Neural crest cell (in vitro differentiated cells): ENCODE results near the gene AHSP. TPM values are rescaled to one million over a fixed set of nuclear protein-coding genes. Genes with fewer than 3 reads are reported as not detected.

ENCODE experiments used
- DNase-seq: peaks from one replicate; pipeline ENCODE4 v3.0.0; 2021; ENCODE audit warnings: low read depth, mixed read lengths, low spot score
- H3K27ac Mint-ChIP-seq: one replicate; pipeline ENCODE4 v1.8.0; 2021; ENCODE audit warnings: mild to moderate bottlenecking, mixed read lengths; ENCODE audit not compliant: unreplicated experiment
- H3K27me3 Mint-ChIP-seq: 2 replicates; pipeline ENCODE4 v1.8.0; 2021; ENCODE audit warnings: low read depth, mild to moderate bottlenecking, mixed read lengths
- H3K36me3 Mint-ChIP-seq: 2 replicates; pipeline ENCODE4 v1.8.0; 2021; ENCODE audit warnings: low read depth, mild to moderate bottlenecking, mixed read lengths
- H3K4me1 Mint-ChIP-seq: 2 replicates; pipeline ENCODE4 v1.8.0; 2021; ENCODE audit warnings: mixed read lengths
- H3K4me3 Mint-ChIP-seq: one replicate; pipeline ENCODE4 v1.8.0; 2021; ENCODE audit warnings: mild to moderate bottlenecking, mixed read lengths
- H3K9me3 Mint-ChIP-seq: 2 replicates; pipeline ENCODE4 v1.8.0; 2021; ENCODE audit warnings: mixed read lengths
- CTCF ChIP-seq: fragments of 200-600 bp; sonication (generic); conservative IDR thresholded peaks from 2 replicates; pipeline ENCODE4 v1.5.0; 2021; ENCODE audit warnings: antibody characterized with exemption, mild to moderate bottlenecking
- total RNA-seq: library from RNA; stranded (reverse); gene quantifications from 2 replicates; pipeline ENCODE4 v1.2.1, GENCODE V29; 2021

The AHSP gene
- total RNA-seq, 1 donor from 2014 or later = not detected

- no peak overlapping the region for H3K4me3 Mint-ChIP-seq
- no peak overlapping the region for H3K27ac Mint-ChIP-seq
- no peak for DNase-seq
- H3K36me3 Mint-ChIP-seq = peaks cover 8% of the 10 kb centered on the region
- H3K4me1 Mint-ChIP-seq = no peaks in the 10 kb centered on the region
- no peaks in the 10 kb centered on the region for H3K9me3 Mint-ChIP-seq
- H3K27me3 Mint-ChIP-seq = no peaks in the 10 kb centered on the region
- TF ChIP-seq CTCF = no peak
These were observed 31.0 kb upstream of the AHSP start for GRCh38 chr16:31496670-31497069.

DNA sequence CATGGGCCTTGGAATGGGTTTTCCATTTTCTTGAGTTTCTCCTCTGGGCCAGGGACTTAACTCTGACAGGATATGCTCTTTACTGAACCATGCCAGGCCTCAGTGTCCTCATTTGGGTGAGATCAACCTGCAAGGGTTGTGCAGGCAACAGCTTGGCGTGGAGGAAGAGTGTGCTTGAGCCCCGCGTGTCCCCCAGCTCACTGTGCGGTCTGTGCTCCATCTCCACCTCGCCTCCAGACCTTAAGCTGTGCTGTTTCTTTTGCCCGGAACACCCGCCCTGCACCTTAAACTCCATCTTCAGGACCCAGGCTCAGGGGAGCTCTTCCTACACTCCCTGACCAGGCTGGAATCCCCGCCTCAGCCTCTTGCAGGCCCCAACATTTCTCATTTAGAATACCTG is 29.2 kb upstream of the AHSP start:
- no peak overlapping the region for H3K27ac Mint-ChIP-seq
- DNase-seq = no peak
- no peak overlapping the region for H3K4me3 Mint-ChIP-seq
- H3K27me3 Mint-ChIP-seq = no peaks in the 10 kb centered on the region
- H3K36me3 Mint-ChIP-seq = peaks cover 4% of the 10 kb centered on the region
- H3K9me3 Mint-ChIP-seq = no peaks in the 10 kb centered on the region
- no peaks in the 10 kb centered on the region for H3K4me1 Mint-ChIP-seq
- no peak for TF ChIP-seq CTCF

- Mint-ChIP-seq H3K36me3 (peaks cover 4% of the 10 kb centered on the region), H3K4me3 (no peak overlapping the region), H3K27me3 (no peaks in the 10 kb centered on the region), H3K4me1 (no peaks in the 10 kb centered on the region), H3K27ac (no peak overlapping the region), H3K9me3 (no peaks in the 10 kb centered on the region)
- DNase-seq = no peak
- no peak for TF ChIP-seq CTCF
These were observed 27.8 kb upstream of the AHSP start for GRCh38 chr16:31499928-31500327.

DNA sequence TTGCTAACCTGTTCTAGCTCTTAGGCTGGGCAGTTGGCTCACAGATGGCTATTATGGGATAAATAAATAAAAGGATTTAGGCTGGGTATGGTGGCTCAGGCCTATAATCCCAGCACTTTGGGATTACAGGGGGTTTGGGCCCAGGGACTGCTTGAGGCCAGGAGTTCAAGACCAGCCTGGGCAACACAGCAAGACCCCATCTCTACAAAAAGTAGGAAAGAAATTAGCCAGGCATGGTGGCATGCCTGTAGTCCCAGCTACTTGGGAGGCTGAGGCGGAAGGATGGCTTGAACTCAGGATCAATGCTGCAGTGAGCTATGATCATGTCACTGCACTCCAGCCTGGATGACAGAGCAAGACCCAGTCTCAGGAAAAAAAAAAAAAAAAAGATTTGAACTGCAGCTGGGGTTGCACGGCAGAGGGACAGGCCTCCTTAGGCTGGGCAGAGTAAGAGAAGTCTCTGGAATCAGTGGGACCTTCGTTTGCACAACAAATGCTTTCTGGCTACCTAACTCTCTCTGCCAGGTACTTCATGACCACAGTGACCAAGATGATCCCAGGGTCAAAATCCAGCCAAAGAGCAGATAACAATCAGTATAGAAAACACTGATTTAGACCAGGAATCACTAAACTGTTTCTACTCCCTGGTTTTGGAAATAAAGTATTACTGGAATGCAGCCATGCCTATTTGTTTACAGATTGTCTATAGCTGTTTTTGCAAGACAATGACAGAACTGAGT is 26.3 kb upstream of the AHSP start:
- no peaks in the 10 kb centered on the region for H3K4me1 Mint-ChIP-seq
- no peak overlapping the region for H3K4me3 Mint-ChIP-seq
- no peak for TF ChIP-seq CTCF
- peaks cover 4% of the 10 kb centered on the region for H3K36me3 Mint-ChIP-seq
- no peak overlapping the region for H3K27ac Mint-ChIP-seq
- no peaks in the 10 kb centered on the region for H3K9me3 Mint-ChIP-seq
- H3K27me3 Mint-ChIP-seq = no peaks in the 10 kb centered on the region
- DNase-seq = no peak

DNA sequence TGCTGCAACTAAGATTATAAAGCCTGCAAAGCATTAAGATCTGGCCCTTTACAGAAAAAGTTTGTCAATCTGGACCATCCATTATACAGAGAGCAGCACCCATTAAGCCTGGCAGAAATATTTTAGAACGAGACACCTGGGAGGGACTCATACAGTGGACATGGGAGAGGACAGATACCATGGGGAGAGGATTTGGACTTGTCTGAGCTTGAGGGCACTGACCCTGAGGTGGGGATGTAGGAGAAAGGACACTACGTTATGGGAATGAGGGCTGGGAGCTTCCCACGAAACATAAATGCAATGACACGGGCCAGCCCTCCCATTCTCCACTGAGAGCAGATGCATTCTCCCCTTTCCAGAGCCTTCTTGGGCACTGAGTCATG is 25.7 kb upstream of the AHSP start:
- Mint-ChIP-seq H3K4me1 (peaks cover 1% of the 10 kb centered on the region), H3K27ac (no peak overlapping the region), H3K36me3 (peaks cover 4% of the 10 kb centered on the region), H3K9me3 (no peaks in the 10 kb centered on the region), H3K27me3 (no peaks in the 10 kb centered on the region), H3K4me3 (no peak overlapping the region)
- DNase-seq = no peak
- no peak for TF ChIP-seq CTCF
